KBM-7 (cell line): Measurements from ENCODE around the gene SSTR5.
A peak's percentile ranks its signal among the peaks of the same experiment; 100 is the strongest.

Experiments
- DNase-seq: peaks from one replicate; pipeline ENCODE4 v3.0.0-alpha.2; 2015
- in situ Hi-C: fragments of 300-500 bp; cut with MboI; formaldehyde crosslinking; loops from 2 replicates; pipeline ENCODE4 v1.14.3; 2020; ENCODE audit warnings: low sequenced_read_pairs, low pct_unique_long_range_greater_than_20kb, mixed read lengths

The SSTR5 gene

DNA sequence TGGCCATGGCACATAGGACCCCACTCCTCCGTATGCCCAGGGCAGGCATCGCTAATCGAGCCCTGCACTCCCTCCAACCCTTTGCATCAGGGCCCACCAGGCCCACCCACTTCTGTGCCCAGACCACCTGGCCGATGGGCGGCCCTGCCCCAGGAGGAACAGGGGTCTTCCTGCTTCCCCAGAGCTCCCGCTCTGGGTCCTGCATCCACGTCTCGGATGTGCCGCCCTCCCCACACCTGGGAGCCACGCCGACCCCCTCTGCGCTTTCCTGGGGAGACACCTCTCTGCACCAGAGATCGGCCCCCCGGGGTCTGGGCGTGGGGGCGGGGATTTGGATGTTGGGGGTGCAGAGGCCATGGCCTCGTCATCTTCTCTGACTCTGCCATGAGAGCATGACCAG is 21.1 kb upstream of the SSTR5 start:
- DNase-seq, result no peak
- in situ Hi-C loops, result no loop called here

DNA sequence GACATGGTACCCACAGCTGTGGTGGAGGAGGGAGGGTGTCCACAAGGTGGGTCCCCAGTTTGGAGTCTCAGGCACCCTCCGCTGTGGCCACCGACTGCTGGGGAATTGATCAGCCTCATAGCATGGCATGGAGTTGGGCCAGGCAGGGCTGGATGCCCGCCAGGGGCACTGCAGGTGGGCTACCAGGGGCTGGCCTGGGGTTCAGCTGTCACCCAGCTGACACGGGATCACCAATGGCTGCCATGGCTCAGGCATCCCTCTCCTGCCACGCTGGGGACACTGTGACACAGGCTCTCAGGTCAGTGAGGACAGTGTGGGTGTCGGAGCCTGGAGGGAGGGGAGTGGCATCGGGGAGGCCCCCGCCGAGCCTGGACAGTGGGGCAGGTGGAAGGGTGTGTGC is 19.8 kb upstream of the SSTR5 start:
- no peak for DNase-seq
- in situ Hi-C loops, result no loop called here

DNA sequence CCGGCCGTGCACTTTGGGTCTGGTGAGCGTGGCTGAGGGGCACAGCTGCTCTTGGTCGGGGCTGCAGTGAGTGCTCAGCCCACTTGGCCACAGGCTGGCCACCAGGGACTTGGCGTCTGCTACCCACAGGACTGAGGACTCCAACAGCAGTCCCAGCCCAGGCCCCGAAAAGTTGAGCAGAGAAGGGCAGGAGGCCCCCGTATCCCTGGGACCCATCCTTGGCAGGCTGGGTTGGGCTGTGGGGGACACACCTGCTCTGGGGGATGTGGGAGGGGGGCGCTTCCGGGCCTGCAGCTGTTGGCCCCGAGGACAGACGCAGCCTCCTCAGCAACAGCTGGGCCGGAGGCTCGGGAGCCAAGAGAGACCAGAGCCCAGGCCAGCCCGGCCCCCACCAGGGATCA is 19.4 kb upstream of the SSTR5 start:
- DNase-seq, result no peak
- in situ Hi-C loops, result no loop called here

DNA sequence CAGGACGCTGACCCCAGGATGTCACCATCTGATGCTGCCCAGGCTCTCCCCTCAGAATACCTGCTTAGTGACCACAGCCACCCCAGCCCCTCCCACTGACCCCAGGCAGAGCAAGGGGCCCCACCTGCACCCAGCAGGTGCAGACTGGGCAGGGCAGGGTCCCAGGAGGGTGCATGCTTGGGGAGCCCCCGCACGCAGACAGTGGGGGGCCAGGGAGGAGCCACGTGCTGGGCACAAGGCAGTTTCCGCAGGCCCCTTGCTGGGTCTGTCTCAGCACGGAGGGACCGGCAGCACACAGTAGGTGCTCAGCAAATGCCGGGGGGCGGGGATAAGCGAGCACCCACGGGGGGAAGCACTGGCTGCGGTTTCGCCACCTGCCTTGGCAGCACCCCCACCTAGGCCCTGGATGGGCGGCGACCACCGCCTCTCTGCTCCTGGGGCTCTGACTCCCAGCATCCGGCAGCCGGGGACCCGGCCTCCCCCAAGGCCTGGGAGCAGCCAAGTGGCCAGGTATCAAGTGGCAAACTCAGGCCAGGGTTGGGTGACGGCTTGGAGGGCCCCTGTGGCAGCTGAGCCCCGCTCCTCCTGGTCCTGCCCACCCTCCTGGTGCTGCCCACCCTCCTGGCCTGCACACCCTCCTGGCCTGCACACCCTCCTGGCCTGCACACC is 18.7 kb upstream of the SSTR5 start:
- in situ Hi-C loops, result no loop called here

DNA sequence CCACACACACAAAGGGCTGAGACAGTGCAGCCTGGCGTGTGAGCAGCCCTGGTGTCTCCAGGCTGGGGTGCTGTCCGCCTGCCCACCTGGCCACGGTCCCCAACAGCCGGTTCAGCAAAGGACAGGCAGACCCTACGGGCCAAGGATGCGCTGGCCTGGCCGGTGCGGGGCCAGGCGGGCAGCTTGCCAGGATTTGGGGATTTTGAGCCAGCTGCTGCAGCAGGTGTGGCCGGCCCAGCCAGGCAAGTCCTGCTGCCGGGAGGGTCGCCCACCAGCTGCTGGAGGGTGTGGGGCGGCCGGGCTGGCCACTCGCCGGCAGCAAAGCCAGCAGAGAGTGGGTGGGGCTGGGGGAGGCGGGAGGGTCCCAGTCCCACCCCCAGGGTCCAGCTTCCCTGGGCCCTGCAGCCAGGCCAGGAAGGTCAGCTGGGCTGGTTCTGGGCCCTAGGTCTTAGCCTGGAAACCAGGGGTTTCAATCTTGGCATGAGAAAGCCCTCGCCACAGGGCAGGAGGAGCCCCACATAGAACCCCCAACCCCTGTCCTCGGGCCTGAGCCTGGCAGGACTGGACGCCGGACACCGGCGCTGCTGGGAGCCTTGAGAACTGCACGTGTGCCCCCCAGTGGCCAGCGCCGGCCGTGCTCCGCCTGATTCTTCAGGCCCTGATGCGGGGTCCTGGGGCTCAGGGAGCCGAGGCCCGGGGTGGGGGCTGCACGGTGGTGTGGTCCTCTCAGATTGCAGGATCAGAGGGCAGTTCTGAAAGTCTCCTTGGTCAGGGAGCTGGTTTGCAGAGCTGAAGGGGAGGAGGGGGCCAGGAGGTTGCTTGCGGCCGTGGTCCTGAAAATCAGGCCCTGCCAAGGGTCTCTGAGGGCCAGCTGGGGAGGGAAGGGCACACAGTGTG is 17.6 kb upstream of the SSTR5 start:
- DNase-seq, result peak; percentile 28

More for the DNA sequence above, 18.7 kb upstream of the SSTR5 start:
- DNase-seq, result no peak

DNA sequence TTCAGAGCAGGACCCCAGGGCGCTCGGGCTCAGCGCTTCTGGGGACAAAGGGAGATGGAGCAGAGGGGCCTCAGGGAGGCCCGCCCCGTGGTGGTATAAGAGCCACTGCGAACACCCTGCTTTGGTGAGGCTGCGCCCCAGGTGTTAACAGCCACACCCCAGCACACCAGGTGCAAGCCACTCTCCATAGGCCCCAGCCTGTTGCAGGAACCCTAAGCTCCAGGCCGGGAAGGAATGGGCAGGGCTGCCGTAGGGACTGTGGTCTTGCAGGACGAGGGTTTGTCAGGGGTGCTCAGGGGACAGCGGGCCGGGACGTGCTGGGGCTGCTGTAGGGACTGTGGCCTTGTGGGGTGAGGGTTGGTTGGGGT is 17.0 kb upstream of the SSTR5 start:
- no peak for DNase-seq
- in situ Hi-C loops, result no loop called here

More for the DNA sequence above, 17.6 kb upstream of the SSTR5 start:
- in situ Hi-C loops, result no loop called here

DNA sequence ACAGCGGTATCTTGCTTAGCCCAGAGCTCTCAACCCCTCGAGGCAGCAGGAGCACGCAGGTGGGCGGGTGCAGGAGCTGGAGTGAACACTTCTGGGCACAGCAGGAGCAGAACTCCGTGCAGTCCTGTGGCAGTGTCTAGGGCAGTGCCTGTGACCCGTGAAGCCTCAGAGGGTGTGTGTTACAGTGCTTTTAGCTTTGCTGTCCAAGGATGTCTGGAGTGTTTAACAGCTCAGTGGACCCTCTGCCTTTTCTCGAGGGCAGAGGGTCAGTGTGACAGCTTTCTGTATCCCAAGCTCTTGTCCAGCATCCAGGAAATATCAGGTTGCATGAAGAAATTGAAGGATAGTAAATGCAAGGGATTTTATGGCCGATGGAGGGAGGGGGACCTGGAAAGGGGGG is 16.4 kb upstream of the SSTR5 start:
- no peak for DNase-seq
- in situ Hi-C loops, result no loop called here

DNA sequence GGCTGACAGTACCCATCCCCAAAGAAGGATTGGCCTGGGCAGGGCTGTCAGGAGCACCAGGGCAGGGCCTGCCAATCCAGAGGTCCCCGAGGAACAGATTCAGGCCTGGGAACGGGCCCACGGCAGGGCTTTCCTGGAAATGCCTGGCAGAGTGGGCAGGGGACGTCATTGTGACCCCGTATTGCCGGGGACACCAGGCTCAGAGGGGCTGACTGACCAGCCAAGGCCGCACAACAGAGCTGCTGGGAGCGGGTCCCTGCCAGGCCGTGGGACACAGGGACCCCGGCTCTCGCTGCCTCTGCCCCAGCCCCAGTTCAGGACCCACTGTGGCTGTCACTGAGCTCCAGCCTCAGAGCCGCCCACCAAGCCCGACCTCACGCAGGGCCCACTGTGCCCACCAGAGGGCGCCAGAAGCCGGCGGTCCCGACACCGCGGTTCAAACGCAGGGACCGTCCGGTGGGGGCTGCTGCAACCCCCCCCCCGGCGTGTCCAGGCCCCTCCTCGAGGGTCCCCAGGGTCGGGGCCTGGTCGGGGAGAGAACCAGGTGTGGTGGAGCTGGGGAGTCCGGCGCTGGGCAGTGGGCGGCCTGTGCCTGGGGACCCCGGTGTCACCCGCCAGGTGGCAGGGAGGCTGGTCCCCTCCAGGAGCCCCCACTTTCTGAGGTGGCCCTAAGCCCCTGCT is 15.2 kb upstream of the SSTR5 start:
- DNase-seq, result peak; percentile 54
- in situ Hi-C loops, result no loop called here

DNA sequence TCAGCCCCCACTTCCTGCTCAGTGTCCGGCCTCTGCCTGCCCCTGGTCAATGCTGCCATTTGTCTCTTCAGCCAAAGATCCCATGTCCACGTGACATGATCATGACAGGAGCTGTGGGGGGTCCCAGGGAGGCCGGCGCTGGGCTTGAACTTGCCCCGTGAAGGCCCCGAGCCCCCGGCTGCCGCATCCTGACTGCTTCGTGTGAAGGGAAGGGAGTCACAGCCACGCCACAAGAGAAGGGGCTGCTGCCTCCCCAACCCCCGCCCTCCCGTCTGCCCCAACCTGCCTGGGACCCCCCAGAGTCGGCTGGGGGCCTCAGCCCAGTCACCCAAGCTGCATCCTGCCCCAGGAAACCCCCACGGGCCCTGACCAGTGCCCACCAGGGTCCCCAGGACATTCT is 14.3 kb upstream of the SSTR5 start:
- DNase-seq, result no peak
- in situ Hi-C loops, result no loop called here

DNA sequence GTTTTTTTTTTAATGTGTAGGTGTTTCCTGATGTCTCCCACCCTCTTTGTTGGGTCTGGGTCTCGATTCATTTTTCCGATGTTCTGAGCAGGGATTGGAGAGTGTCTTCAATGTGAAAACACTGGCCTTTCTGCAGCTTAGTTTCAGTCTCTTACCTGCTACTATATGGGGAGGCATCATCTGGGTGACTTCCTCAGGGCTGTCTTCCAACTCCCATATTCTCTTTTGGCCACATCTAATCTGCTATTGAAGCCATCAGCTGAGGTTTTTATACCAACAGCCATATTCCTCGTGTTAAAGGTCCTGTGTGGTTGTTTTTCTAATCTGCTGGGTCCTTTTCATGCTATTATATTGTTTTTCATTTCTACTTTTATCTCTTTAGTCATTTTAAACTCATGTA is 13.2 kb upstream of the SSTR5 start:
- no peak for DNase-seq
- in situ Hi-C loops, result no loop called here

DNA sequence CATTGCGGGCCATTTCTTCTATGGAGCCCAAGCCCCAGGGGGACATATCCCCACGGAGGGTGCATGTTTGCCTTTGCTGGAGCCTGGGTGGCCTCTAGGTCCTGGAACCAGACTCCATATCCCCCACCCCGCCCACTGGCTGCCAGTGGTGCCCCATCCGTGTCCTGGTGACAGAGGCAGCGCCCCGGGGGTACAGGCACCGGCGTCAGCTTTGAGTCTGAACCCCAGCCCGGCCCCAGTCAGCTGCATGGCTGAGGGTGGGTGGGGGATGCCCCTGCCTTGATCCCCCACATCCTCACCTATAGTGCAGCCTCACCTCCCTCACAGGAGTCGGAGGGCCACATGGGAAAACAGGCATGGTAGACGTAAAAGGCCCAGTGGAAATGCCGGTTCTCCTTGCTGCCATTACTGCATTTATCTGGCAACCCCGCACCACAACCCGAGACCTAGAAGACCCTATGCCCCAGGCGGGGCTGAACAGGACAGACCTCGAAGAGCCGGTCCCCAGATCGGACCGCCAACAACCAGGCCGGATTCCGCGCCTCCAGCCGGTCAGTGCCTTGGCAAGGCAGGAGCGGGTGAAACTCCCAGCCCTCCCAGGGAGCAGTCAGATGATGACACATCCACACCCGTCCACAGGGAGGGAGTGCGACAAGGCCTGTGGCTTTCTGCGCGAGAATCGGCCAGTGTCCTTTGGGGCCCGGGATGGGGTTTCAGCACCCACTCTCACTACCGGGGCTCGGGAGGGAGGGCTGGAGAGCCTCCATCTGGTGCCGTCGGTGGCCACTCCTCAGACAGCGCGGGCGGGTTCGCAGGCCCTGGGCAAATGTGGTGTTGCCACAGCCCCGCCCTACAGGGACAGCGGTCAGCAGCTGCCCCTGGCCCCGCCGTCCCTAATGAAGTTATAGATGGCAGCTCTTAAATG is 11.9 kb upstream of the SSTR5 start:
- in situ Hi-C loops, result no loop called here
- no peak for DNase-seq

DNA sequence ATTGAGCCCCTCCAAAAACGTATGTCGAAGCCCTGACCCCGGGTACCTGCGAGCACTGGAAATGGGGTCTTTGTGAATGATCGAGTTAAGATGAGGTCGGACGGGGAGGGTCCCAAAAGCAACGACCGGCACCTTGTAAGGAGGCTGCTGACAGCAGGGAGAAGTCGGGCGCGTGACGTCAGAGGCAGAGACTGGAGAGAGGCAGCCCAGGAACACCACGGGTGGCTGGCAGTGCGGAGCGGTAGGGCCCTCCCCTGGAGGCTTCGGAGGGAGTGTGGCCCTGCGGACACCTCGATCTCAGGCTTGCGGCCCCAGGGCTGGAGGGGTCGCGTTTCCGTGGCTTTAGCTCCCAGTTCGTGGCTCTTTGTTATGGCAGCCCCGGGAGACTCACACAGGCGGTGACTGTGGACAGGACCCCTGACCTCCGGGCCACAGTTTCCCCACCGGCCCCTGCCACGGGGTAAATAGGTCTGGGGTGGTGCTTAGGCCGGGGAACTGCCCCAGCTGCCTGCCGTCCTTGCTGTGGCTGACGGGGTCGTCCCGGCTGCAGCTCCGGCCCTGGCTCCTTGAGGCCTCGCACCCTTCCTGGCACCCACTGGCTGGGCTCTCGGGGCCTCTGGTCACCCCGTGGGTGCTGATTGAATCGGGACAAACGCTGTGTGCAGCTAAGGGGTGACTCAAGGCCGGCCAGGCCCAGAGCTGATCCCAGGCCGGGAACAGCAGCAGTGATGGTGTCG is 10.6 kb upstream of the SSTR5 start:
- in situ Hi-C loops, result no loop called here
- DNase-seq, result no peak

DNA sequence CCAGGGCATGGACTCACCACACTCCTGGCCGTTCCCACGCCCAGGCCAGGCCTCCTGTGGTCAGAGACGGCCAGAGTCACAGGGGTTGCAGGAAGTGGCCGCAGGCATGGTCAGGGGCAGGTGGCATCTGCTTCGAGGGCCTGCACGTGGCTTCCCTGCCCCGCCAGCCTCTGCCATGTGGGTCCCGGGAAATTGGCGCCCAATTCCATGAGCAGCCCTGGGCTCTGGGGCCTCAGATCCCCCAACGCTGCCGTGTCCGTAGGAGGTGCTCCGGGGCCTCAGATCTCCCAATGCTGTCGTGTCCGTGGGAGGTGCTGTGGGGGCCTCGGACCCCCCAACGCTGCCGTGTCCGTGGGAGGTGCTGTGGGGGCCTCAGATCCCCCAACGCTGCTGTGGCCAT is 9.7 kb upstream of the SSTR5 start:
- in situ Hi-C loops, result no loop called here
- no peak for DNase-seq

DNA sequence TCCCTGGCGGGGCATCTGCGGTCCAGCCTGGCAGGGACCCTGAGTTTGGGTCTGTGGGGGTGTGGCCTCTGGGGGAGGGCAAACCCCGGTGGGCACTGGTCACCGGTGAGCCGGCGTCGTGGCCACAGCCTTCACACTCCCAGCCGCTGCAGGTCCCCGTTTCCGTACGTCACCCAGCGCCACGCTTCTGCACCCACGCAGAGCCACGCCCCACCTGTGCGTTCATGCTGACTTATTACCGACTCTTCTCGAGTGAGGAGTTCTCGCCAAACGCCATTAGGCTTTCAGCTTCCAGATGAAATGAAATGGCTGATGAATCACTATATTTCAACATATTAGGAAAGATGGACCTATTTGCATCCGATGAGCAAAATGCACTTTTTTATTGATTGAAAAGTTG is 8.8 kb upstream of the SSTR5 start:
- in situ Hi-C loops, result no loop called here
- no peak for DNase-seq

DNA sequence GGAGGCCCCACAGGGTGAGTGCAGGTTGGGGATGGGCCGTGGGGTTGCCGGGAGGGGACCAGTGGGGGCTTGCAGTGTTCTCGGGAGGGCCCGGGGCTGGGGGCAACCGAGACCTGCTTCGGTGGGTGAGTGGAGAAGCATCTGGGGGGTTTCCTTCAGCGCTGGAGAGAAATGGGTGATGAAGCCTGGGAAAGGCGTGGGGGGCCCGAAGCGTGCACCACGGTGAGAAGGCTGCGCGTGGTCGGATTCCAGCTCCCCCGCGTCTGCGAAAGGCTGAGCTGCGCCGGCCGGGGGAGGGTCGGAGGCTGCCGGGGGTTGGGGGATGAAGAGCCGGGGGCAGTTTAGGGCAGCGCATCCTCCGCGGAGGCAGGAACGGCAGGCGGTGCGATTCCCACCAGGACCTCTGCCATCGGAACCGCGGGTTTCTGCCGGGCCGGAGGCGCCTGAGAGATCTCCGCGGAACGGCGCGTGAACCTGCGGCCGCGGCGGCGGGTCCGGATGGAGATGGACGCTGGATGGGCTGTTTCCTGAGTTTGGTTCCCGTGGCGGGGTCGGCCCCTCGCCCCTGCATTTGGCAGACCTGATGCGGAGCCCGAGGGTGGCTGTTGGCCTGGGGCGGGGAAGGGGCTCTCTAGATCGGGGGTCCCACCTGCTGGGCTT is 6.9 kb upstream of the SSTR5 start:
- in situ Hi-C loops, result no loop called here
- no peak for DNase-seq

DNA sequence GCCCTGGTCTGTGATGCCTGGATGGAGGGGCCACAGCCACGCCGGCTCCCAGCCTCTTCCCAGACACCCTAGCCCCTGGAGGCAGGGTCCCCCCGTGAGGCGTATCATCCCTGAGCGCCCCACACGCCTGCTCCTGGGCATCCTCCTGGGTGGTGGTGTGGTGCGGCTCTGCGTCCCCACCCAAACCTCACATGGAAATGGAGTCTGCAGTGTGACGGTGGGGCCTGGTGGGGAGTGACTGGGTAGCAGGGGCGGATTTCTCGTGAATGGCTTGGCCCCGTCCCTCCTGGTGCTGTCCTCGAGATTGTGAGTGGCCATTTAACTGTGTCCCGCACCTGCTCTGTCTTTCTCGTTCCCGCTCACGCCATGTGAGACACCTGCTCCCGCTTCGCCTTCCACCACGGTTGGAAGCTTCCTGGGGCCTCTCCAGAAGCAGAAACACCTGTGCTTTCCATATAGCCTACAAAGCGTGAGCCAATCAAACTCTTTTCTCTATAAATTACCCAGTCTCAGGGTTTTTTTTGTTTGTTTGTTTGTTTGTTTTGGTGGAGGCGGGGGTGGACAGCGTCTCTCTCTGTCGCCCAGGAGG is 5.9 kb upstream of the SSTR5 start:
- in situ Hi-C loops, result no loop called here
- DNase-seq, result no peak

DNA sequence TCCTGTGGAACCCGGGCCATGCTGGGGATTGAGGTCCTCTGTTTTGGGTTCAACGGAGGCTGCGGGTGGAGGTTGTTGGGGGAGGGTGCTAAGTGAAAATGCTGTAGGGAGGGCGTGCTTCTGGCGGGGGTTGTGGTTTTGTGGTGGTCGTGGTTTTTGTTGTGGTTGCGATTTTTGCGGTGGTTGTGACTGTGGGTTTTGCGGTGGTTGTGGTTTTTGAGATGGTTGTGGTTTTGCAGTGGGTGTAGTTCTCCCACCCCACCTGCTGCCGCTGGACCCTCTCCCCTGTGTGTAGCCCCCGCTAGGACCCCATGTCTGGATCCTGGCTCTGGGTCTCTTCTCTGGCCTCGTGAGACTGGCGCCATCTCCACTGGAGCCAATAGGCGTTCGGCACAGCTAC is 4.9 kb upstream of the SSTR5 start:
- in situ Hi-C loops, result no loop called here

DNA sequence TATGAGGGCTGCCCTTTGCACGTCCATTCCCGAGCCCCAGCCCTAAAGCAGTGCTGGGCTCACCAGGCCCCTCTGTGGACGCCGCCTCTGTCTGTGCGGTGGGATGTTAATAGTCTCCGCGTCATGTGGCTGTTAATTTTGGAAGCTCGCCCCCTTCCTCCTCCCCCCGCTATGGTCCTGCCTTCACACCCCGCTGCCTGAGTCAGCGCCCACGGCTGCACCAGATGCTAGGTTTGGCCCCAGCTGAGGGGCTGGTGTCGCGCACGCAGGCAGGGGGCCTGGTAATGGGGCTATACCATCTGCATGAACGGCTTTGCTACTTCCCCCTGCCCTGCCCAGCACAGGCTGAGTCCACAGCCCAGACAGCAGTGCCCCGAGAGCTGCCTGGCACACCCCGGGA is 4.1 kb upstream of the SSTR5 start:
- in situ Hi-C loops, result no loop called here
- no peak for DNase-seq

More for the DNA sequence above, 4.9 kb upstream of the SSTR5 start:
- DNase-seq, result no peak
